MM.1S (cell line): Measurements from ENCODE around the gene TMOD4.

Source experiments
- DNase-seq: peaks from one replicate; pipeline ENCODE4 v3.0.0-alpha.2; 2015
- H2AFZ ChIP-seq: fragments of 300-600 bp; sonication (generic); 2 replicates; pipeline ENCODE4 v1.6.0; 2016; ENCODE audit warnings: antibody characterized with exemption, low read length
- H3F3A ChIP-seq: fragments of 300-600 bp; sonication (generic); 2 replicates; pipeline ENCODE4 v1.6.1; 2016; ENCODE audit warnings: mild to moderate bottlenecking, antibody characterized with exemption, low read length, moderate library complexity, mixed read lengths; ENCODE audit not compliant: insufficient read depth
- H3K27ac ChIP-seq: fragments of 300-600 bp; sonication (generic); 2 replicates; pipeline ENCODE4 v1.5.1; 2016; ENCODE audit warnings: mild to moderate bottlenecking, low read length
- H3K27me3 ChIP-seq: fragments of 300-600 bp; sonication (generic); replicated peaks from 2 replicates; pipeline ENCODE4 v1.6.0; 2016; ENCODE audit warnings: low read length; ENCODE audit not compliant: insufficient read depth
- H3K36me3 ChIP-seq: fragments of 300-600 bp; sonication (generic); replicated peaks from 2 replicates; pipeline ENCODE4 v1.6.1; 2016; ENCODE audit warnings: mild to moderate bottlenecking, low read length, mixed read lengths; ENCODE audit not compliant: insufficient read depth
- H3K4me1 ChIP-seq: fragments of 300-600 bp; sonication (generic); 2 replicates; pipeline ENCODE4 v1.6.1; 2016; ENCODE audit warnings: low read length, mixed read lengths
- H3K4me2 ChIP-seq: fragments of 300-600 bp; sonication (generic); 2 replicates; pipeline ENCODE4 v1.6.0; 2016; ENCODE audit warnings: low read depth, low read length
- H3K4me3 ChIP-seq: fragments of 300-600 bp; sonication (generic); 2 replicates; pipeline ENCODE4 v1.5.1; 2016; ENCODE audit warnings: low read length, mixed read lengths
- H3K79me2 ChIP-seq: fragments of 300-600 bp; sonication (generic); 2 replicates; pipeline ENCODE4 v1.6.1; 2016; ENCODE audit warnings: mixed run types, low read length, mixed read lengths
- H3K9ac ChIP-seq: fragments of 300-600 bp; sonication (generic); 2 replicates; pipeline ENCODE4 v1.6.1; 2016; ENCODE audit warnings: low read length, mixed read lengths
- H3K9me2 ChIP-seq: fragments of 300-600 bp; sonication (generic); replicated peaks from 2 replicates; pipeline ENCODE4 v1.6.1; 2016; ENCODE audit warnings: mild to moderate bottlenecking, low read length, mixed read lengths; ENCODE audit not compliant: insufficient read depth
- H3K9me3 ChIP-seq: fragments of 300-600 bp; sonication (generic); replicated peaks from 2 replicates; pipeline ENCODE4 v1.6.1; 2016; ENCODE audit warnings: mild to moderate bottlenecking, low read length, mixed read lengths; ENCODE audit not compliant: insufficient read depth
- H4K20me1 ChIP-seq: fragments of 300-600 bp; sonication (generic); 2 replicates; pipeline ENCODE4 v1.6.1; 2016; ENCODE audit warnings: mild to moderate bottlenecking, low read length, moderate library complexity, mixed read lengths; ENCODE audit not compliant: insufficient read depth
- EZH2 ChIP-seq: fragments of 300-600 bp; sonication (generic); optimal IDR thresholded peaks from 2 replicates; pipeline ENCODE3; 2017; ENCODE audit warnings: low read depth, mild to moderate bottlenecking, antibody characterized with exemption, low read length, mixed read lengths
- EZH2phosphoT487 ChIP-seq: fragments of 300-600 bp; sonication (generic); IDR thresholded peaks from 2 replicates; pipeline ENCODE4 v1.6.1; 2018; ENCODE audit warnings: antibody characterized with exemption, low read length
- TF ChIP-seq, protein P1 (sequence below): fragments of 300-600 bp; sonication (generic); IDR thresholded peaks from 2 replicates; pipeline ENCODE4 v1.5.1; 2016; ENCODE audit warnings: antibody characterized with exemption, low read length, mixed read lengths

TMOD4 gene

GRCh38 chr1:151159373-151159772, 16.4 kb downstream of the TMOD4 start:
- Histone ChIP-seq H2AFZ (no peak overlapping the region), H3K9me2 (no peaks in the 10 kb centered on the region), H4K20me1 (no peaks in the 10 kb centered on the region), H3K4me3 (no peak overlapping the region), H3K27me3 (no peaks in the 10 kb centered on the region), H3K79me2 (peaks cover 2% of the 10 kb centered on the region; the same call in 1 of the 2 replicates), H3K9me3 (no peaks in the 10 kb centered on the region), H3K27ac (no peak overlapping the region), H3K36me3 (no peaks in the 10 kb centered on the region), H3K9ac (no peak overlapping the region), H3K4me1 (no peaks in the 10 kb centered on the region), H3F3A (no peaks in the 10 kb centered on the region), H3K4me2 (no peak overlapping the region)
- no peak for DNase-seq
- TF ChIP-seq EZH2phosphoT487 (no peak), EZH2 (no peak)
- TF ChIP-seq, protein P1, sequence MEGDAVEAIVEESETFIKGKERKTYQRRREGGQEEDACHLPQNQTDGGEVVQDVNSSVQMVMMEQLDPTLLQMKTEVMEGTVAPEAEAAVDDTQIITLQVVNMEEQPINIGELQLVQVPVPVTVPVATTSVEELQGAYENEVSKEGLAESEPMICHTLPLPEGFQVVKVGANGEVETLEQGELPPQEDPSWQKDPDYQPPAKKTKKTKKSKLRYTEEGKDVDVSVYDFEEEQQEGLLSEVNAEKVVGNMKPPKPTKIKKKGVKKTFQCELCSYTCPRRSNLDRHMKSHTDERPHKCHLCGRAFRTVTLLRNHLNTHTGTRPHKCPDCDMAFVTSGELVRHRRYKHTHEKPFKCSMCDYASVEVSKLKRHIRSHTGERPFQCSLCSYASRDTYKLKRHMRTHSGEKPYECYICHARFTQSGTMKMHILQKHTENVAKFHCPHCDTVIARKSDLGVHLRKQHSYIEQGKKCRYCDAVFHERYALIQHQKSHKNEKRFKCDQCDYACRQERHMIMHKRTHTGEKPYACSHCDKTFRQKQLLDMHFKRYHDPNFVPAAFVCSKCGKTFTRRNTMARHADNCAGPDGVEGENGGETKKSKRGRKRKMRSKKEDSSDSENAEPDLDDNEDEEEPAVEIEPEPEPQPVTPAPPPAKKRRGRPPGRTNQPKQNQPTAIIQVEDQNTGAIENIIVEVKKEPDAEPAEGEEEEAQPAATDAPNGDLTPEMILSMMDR: no peak

- H3K27me3 ChIP-seq: no peaks in the 10 kb centered on the region
- no peak overlapping the region for H3K4me3 ChIP-seq
- H3K9me3 ChIP-seq: no peaks in the 10 kb centered on the region
- TF ChIP-seq EZH2phosphoT487: no peak
- TF ChIP-seq EZH2: no peak
- TF ChIP-seq, protein P1: no peak
- H3K36me3 ChIP-seq: no peaks in the 10 kb centered on the region
- DNase-seq: no peak
- H3K4me1 ChIP-seq: no peaks in the 10 kb centered on the region
- no peak overlapping the region for H3K27ac ChIP-seq
- no peaks in the 10 kb centered on the region for H3F3A ChIP-seq
- H3K4me2 ChIP-seq: no peak overlapping the region
- no peak overlapping the region for H3K9ac ChIP-seq
- no peaks in the 10 kb centered on the region for H3K9me2 ChIP-seq
- H3K79me2 ChIP-seq: no peaks in the 10 kb centered on the region
- H2AFZ ChIP-seq: no peak overlapping the region
- no peaks in the 10 kb centered on the region for H4K20me1 ChIP-seq
These were observed 17.0 kb downstream of the TMOD4 start for GRCh38 chr1:151158751-151159251.

DNA sequence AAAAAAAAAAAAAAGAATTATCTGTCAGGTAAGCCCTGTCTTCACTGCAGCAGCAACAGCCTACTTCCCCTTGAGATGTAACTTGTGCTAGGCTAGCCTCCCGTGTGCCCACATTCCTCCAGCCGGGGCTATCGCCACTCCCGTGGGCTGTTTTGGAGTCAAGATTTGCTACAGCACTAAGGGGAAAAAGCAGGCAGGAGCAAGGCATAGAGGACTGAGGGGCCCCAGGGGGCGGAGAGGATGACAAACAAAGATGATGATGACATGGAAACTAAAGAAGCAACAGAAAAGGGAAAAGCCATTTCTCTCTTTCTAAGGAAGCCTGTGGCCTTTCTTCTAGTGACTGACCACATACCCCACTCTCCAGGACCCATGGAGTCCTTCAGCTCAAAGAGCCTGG, 17.5 kb downstream of the TMOD4 start:
- H3K4me1 ChIP-seq: no peaks in the 10 kb centered on the region
- no peaks in the 10 kb centered on the region for H3K9me3 ChIP-seq
- H3K9ac ChIP-seq: no peak overlapping the region
- no peak overlapping the region for H2AFZ ChIP-seq
- H3K36me3 ChIP-seq: no peaks in the 10 kb centered on the region
- no peak for DNase-seq
- TF ChIP-seq EZH2 (no peak), EZH2phosphoT487 (no peak)
- TF ChIP-seq, protein P1: no peak
- no peaks in the 10 kb centered on the region for H3K9me2 ChIP-seq
- H3K4me3 ChIP-seq: no peak overlapping the region
- H4K20me1 ChIP-seq: no peaks in the 10 kb centered on the region
- no peaks in the 10 kb centered on the region for H3F3A ChIP-seq
- H3K79me2 ChIP-seq: no peaks in the 10 kb centered on the region
- no peak overlapping the region for H3K4me2 ChIP-seq
- no peaks in the 10 kb centered on the region for H3K27me3 ChIP-seq
- no peak overlapping the region for H3K27ac ChIP-seq
